Karpas-422 (cell line): ENCODE data around the gene PDE11A. TPM values are rescaled to one million over a fixed set of nuclear protein-coding genes. Genes with fewer than 3 reads are reported as not detected.

Experiments used
- DNase-seq: peaks from one replicate; pipeline ENCODE4 v3.0.0-alpha.2; 2015
- H2AFZ ChIP-seq: fragments of 200-600 bp; sonication (generic); 2 replicates; pipeline ENCODE4 v1.6.1; 2014; ENCODE audit warnings: antibody characterized with exemption, low read length, mixed read lengths
- H3K27ac ChIP-seq: fragments of 200-600 bp; sonication (generic); 2 replicates; pipeline ENCODE4 v1.5.1; 2014; ENCODE audit warnings: mild to moderate bottlenecking, low read length, moderate library complexity
- H3K27me3 ChIP-seq: fragments of 200-600 bp; sonication (generic); 2 replicates; pipeline ENCODE4 v1.6.1; 2014; ENCODE audit warnings: low read length, mixed read lengths
- H3K36me3 ChIP-seq: fragments of 200-600 bp; sonication (generic); 2 replicates; pipeline ENCODE4 v1.6.1; 2014; ENCODE audit warnings: low read length, mixed read lengths; ENCODE audit not compliant: insufficient read depth
- H3K4me1 ChIP-seq: fragments of 200-600 bp; sonication (generic); 2 replicates; pipeline ENCODE4 v1.6.1; 2014; ENCODE audit warnings: mild to moderate bottlenecking, low read length, mixed read lengths
- H3K4me2 ChIP-seq: fragments of 200-600 bp; sonication (generic); 2 replicates; pipeline ENCODE4 v1.6.1; 2014; ENCODE audit warnings: low read length, low read depth, mild to moderate bottlenecking; ENCODE audit not compliant: poor library complexity, severe bottlenecking
- H3K4me3 ChIP-seq: fragments of 200-600 bp; sonication (generic); 2 replicates; pipeline ENCODE4 v1.5.1; 2014; ENCODE audit warnings: mild to moderate bottlenecking, antibody characterized with exemption, low read length, mixed read lengths
- H3K79me2 ChIP-seq: fragments of 200-600 bp; sonication (generic); 2 replicates; pipeline ENCODE4 v1.6.1; 2014; ENCODE audit warnings: mild to moderate bottlenecking, low read length, mixed read lengths
- H3K9ac ChIP-seq: fragments of 200-600 bp; sonication (generic); 2 replicates; pipeline ENCODE4 v1.6.0; 2014; ENCODE audit warnings: low read length
- H3K9me2 ChIP-seq: fragments of 200-600 bp; sonication (generic), shearing (Covaris generic); replicated peaks from 2 replicates; pipeline ENCODE4 v1.6.0; 2014; ENCODE audit warnings: mild to moderate bottlenecking, low read length, moderate library complexity; ENCODE audit not compliant: insufficient read depth
- H3K9me3 ChIP-seq: fragments of 300-700, 200-600 bp; sonication (generic); 2 replicates; pipeline ENCODE4 v1.6.1; 2014; ENCODE audit warnings: low read length, mixed read lengths
- H4K20me1 ChIP-seq: fragments of 200-600 bp; sonication (generic); 2 replicates; pipeline ENCODE4 v1.6.1; 2014; ENCODE audit warnings: mild to moderate bottlenecking, antibody characterized with exemption, low read length, low read depth; ENCODE audit not compliant: insufficient read depth
- total RNA-seq: library from RNA; depleted of rRNA; stranded (reverse); fragments of >200 nt; shearing (Covaris generic); gene quantifications from 2 replicates; pipeline ENCODE4 v1.2.3, GENCODE V29; 2014; ENCODE audit warnings: low replicate concordance

Gene PDE11A
- total RNA-seq, 1 experiment from 2014 or later: 0.52 TPM

DNA sequence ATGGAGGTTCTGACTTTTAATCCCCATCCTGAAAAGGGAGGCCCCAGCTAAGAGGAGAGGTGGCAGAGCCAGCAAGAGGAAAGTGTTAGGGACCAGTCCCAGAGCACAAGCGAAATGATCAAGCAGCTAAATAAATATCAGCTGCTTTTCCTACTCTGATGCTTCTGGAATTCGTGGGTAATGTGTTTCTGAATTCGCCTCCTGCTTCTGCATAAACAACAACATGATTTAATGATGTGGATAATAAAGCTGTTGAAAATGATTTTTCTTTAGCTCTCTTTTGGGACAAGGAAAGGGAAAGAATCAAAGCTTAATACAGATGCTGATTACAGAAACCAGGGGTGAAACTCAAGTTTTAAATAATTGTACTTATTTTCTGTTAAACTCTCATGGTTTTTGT is 329.7 kb downstream of the PDE11A start:
- Histone ChIP-seq H3K9me2 (no peaks in the 10 kb centered on the region), H3K27ac (no peak overlapping the region)

DNA sequence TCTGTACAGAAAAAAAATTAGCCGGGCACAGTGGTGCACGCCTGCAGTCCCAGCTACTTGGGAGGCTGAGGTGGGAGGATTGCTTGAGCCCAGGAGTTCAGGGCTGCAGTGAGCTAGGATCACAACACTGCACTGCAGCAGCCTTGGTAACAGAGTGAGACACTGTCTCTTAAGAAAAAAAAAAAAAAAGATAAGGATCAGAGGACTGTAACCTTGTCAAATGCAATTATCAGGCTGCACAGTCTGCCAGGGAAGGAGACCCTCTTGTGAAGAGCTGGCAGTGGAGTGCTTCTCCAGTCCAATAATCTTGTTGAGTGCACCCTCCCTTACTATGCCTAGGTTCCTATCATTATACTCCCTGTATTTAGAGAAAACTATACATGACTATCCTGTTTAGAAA is 330.7 kb downstream of the PDE11A start:
- Histone ChIP-seq H3K36me3 (no peaks in the 10 kb centered on the region), H3K9ac (no peak overlapping the region), H3K27ac (no peak overlapping the region)

More for the DNA sequence above, 329.7 kb downstream of the PDE11A start:
- Histone ChIP-seq H3K36me3 (no peaks in the 10 kb centered on the region), H4K20me1 (no peaks in the 10 kb centered on the region), H3K4me2 (no peak overlapping the region), H3K9ac (no peak overlapping the region), H3K9me3 (no peaks in the 10 kb centered on the region), H2AFZ (no peak overlapping the region), H3K27me3 (no peaks in the 10 kb centered on the region), H3K4me1 (no peaks in the 10 kb centered on the region), H3K79me2 (no peaks in the 10 kb centered on the region), H3K4me3 (no peak overlapping the region)
- no peak for DNase-seq

DNA sequence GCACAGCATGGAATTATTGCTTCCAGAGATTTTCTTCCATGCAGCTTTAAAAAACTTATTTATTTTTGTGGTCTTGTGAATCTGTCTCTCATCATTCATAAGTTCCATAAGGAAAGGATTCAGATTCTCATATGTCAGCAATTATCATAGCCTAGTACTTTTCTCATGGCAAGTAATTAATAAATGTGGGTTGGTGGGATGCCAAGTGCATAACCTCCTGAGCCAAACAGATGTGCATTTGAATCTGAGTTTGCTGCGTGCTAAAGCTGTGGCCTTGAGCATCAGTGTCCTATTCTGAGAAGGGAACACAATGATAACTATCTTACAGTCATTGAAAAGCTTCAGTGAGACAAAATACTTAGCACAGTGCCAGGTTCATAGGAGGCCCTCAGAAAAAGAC is 331.9 kb downstream of the PDE11A start:
- H3K9me2 ChIP-seq: no peaks in the 10 kb centered on the region
- no peaks in the 10 kb centered on the region for H3K9me3 ChIP-seq
- no peak overlapping the region for H3K9ac ChIP-seq
- H3K27ac ChIP-seq: no peak overlapping the region
- H3K4me1 ChIP-seq: no peaks in the 10 kb centered on the region
- no peaks in the 10 kb centered on the region for H3K27me3 ChIP-seq
- no peak overlapping the region for H3K4me2 ChIP-seq
- H4K20me1 ChIP-seq: no peaks in the 10 kb centered on the region
- DNase-seq: no peak
- no peaks in the 10 kb centered on the region for H3K36me3 ChIP-seq
- no peak overlapping the region for H2AFZ ChIP-seq
- H3K79me2 ChIP-seq: no peaks in the 10 kb centered on the region
- H3K4me3 ChIP-seq: no peak overlapping the region

More for the DNA sequence above, 330.7 kb downstream of the PDE11A start:
- Histone ChIP-seq H3K9me3 (no peaks in the 10 kb centered on the region), H4K20me1 (no peaks in the 10 kb centered on the region), H3K9me2 (no peaks in the 10 kb centered on the region), H3K27me3 (no peaks in the 10 kb centered on the region), H3K4me1 (no peaks in the 10 kb centered on the region), H3K79me2 (no peaks in the 10 kb centered on the region), H3K4me3 (no peak overlapping the region), H2AFZ (no peak overlapping the region), H3K4me2 (no peak overlapping the region)
- DNase-seq: no peak

DNA sequence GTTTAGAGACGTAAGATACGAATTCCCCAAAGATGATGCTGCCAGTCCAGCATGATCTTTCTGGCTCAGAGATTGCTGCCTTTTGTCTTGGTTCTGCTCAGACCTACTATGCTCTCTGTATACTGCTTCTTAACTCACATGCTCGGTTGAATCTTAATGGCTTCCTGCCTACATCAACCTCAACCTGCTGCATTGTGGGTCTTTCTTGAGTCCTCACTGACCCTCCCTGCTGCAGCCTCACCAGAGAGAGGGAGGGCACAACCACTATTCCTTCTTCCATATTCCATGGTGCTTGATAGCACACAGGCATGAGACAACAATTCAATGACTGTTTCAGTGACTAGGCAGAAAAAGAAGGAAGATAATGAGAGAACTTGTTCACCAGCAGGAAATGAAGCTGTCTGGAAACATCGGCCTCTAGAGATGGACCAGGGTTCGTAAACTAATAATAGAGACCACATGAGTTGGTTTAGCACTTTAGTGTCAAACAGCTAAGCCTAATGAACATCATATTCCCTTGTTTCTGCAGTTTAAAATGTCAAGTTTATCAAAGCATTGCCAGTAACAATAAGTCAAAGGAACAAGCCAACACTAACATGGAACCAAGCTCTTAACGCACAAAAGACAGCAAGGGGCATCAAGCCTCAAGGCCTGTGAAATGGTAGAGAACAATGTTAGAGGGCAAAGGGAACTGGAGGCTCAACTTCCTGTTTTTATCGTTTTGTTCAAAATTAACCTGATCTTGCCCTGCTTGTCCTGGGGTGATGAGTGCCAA is 333.9 kb downstream of the PDE11A start:
- H3K4me2 ChIP-seq: no peak overlapping the region
- no peaks in the 10 kb centered on the region for H3K4me1 ChIP-seq
- no peak overlapping the region for H3K4me3 ChIP-seq
- H3K9me3 ChIP-seq: no peaks in the 10 kb centered on the region
- H3K79me2 ChIP-seq: no peaks in the 10 kb centered on the region
- no peak overlapping the region for H2AFZ ChIP-seq
- no peak for DNase-seq
- no peak overlapping the region for H3K27ac ChIP-seq
- no peaks in the 10 kb centered on the region for H3K36me3 ChIP-seq
- H4K20me1 ChIP-seq: no peaks in the 10 kb centered on the region
- H3K9me2 ChIP-seq: no peaks in the 10 kb centered on the region
- H3K9ac ChIP-seq: no peak overlapping the region
- H3K27me3 ChIP-seq: no peaks in the 10 kb centered on the region

DNA sequence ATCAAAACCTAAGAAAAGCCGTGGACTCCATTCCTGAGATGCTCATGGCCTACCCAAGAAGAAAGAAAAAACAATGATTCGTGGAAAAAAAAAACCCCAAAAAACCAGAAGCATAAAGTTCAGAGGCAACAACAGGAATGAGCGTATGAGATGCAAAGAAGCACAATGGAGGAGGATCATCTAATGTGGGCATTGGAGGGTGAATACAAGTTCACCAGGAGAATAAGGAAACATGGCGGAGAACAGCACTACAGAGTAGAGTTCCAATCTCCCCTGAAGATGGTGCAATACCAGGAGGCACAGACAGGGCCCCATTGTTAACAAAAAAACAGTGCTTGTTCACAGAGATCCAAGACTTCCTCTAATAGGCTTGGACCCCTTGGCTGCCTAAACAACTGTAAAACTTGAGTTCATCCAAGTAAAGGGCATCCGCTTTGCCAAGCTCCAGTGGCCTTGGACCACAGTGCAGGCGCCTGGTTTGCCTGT is 337.2 kb downstream of the PDE11A start:
- no peak for DNase-seq
- no peak overlapping the region for H3K4me2 ChIP-seq
- no peaks in the 10 kb centered on the region for H3K9me3 ChIP-seq
- no peaks in the 10 kb centered on the region for H3K9me2 ChIP-seq
- H3K27ac ChIP-seq: no peak overlapping the region
- H2AFZ ChIP-seq: no peak overlapping the region
- no peaks in the 10 kb centered on the region for H4K20me1 ChIP-seq
- H3K9ac ChIP-seq: no peak overlapping the region
- no peaks in the 10 kb centered on the region for H3K36me3 ChIP-seq
- no peaks in the 10 kb centered on the region for H3K27me3 ChIP-seq
- H3K4me1 ChIP-seq: no peaks in the 10 kb centered on the region
- H3K4me3 ChIP-seq: no peak overlapping the region
- H3K79me2 ChIP-seq: no peaks in the 10 kb centered on the region

DNA sequence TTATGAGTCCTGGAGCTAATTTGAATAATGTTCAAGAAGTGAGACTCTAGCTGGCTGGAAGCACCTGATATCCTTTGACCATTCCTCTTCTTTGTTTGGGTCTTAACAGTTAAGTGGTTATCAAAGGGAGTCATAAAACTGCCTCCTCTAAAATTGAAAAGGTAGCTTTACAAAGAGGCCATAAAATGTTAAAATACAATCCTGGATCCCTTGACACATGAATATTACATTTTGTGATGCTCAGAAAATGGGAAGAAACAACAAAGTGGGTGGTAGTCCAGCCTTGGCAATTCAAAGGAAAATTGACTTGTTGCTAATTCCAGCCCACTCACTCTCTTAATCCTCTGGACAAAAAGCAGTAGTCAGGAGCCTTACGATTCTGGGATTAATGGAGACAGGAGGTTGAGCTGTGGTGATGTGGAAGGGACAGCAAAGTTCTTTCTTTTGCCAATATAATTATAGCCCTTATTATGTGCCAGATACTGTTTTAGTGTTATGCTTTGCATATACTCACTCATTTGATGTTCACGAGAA is 339.2 kb downstream of the PDE11A start:
- Histone ChIP-seq H3K36me3 (no peaks in the 10 kb centered on the region), H2AFZ (no peak overlapping the region), H3K4me3 (no peak overlapping the region), H3K4me1 (no peaks in the 10 kb centered on the region), H3K27me3 (no peaks in the 10 kb centered on the region), H3K9ac (no peak overlapping the region), H3K9me2 (no peaks in the 10 kb centered on the region), H3K9me3 (no peaks in the 10 kb centered on the region), H3K4me2 (no peak overlapping the region), H4K20me1 (no peaks in the 10 kb centered on the region), H3K27ac (no peak overlapping the region), H3K79me2 (no peaks in the 10 kb centered on the region)
- DNase-seq: no peak

DNA sequence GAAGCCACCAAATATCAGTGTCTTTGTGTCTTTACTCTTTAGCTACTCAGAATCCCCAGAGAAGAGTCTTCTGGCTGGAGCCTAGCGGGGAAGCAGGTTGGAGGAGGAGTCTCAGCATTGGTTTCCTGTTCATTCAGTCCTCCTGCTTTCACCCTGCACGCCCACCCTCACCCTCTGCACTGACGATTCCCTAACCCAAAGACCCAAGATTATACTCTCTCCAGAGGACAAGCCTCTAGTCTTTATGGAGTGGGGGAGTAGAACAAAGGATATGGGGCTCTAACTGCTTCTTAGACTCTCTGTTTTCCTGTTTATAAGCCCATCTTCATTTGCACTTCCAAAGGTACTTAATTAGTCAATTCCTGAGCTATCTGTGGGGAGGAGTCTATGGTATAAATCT is 341.2 kb downstream of the PDE11A start:
- H3K27me3 ChIP-seq: no peaks in the 10 kb centered on the region
- H3K36me3 ChIP-seq: no peaks in the 10 kb centered on the region
- H4K20me1 ChIP-seq: no peaks in the 10 kb centered on the region
- H3K4me1 ChIP-seq: no peaks in the 10 kb centered on the region
- H3K79me2 ChIP-seq: no peaks in the 10 kb centered on the region
- DNase-seq: no peak
- no peak overlapping the region for H3K4me3 ChIP-seq
- 0 out of 2 replicates have a peak overlapping the region, but pooled peaks have one; percentile 9 for H2AFZ ChIP-seq
- no peak overlapping the region for H3K9ac ChIP-seq
- H3K9me2 ChIP-seq: no peaks in the 10 kb centered on the region
- no peaks in the 10 kb centered on the region for H3K9me3 ChIP-seq
- H3K4me2 ChIP-seq: no peak overlapping the region
- no peak overlapping the region for H3K27ac ChIP-seq

DNA sequence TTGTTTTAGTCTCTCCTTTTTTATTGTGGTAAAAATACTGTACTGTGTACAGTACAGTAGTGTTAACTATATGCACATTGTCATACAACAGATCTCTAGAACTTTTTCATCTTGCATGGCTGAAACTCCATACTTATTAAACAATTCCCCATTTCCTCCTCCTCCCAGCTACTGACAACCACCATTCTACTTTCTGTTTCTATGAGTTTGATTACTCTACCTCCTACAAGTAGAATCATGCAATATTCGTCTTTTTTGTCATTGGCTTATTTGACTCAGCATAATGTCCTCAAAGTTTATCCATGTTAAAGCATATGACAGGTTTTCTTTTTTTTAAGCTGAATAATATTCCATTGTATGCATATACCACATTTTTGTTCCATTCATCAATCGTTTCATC is 341.8 kb downstream of the PDE11A start:
- H3K36me3 ChIP-seq: no peaks in the 10 kb centered on the region
- no peaks in the 10 kb centered on the region for H3K9me2 ChIP-seq
- no peaks in the 10 kb centered on the region for H3K4me1 ChIP-seq
- no peak overlapping the region for H3K9ac ChIP-seq
- H3K27me3 ChIP-seq: no peaks in the 10 kb centered on the region
- H3K27ac ChIP-seq: no peak overlapping the region
- H3K4me2 ChIP-seq: no peak overlapping the region
- H2AFZ ChIP-seq: no peak overlapping the region
- no peaks in the 10 kb centered on the region for H3K9me3 ChIP-seq
- no peaks in the 10 kb centered on the region for H3K79me2 ChIP-seq
- H3K4me3 ChIP-seq: no peak overlapping the region
- no peaks in the 10 kb centered on the region for H4K20me1 ChIP-seq
- no peak for DNase-seq
